Activated CD4-positive, alpha-beta T cell treated with anti-CD3 and anti-CD28 coated beads for 36 hours (primary cell): ENCODE results near the gene RPUSD3. TPM values are rescaled to one million over a fixed set of nuclear protein-coding genes. Genes with fewer than 3 reads are reported as not detected.

Experiments
- ATAC-seq: fragments of 200-7000 bp; cut with Tn5 transposase; one replicate; pipeline ENCODE4 v1.10.0; 2021; ENCODE audit warnings: mild to moderate bottlenecking, moderate library complexity
- CTCF ChIA-PET: fragments of 350-600 bp; sonication (Branson Sonifier 250); formaldehyde crosslinking; loops from one replicate; lab custom pipeline; 2021; ENCODE audit warnings: antibody characterized with exemption; lab: Charles Lee
- POLR2A ChIA-PET: fragments of 350-600 bp; sonication (Branson Sonifier 250); formaldehyde crosslinking; loops from one replicate; lab custom pipeline; 2021; ENCODE audit warnings: antibody characterized with exemption, inconsistent platforms; lab: Charles Lee
- DNase-seq: peaks from one replicate; pipeline ENCODE4 v3.0.0-alpha.2; 2020
- H3K27ac Mint-ChIP-seq: one replicate; pipeline ENCODE4 v1.8.0; 2021; ENCODE audit warnings: mixed read lengths
- H3K27me3 Mint-ChIP-seq: one replicate; pipeline ENCODE4 v1.8.0; 2021; ENCODE audit warnings: mixed read lengths
- H3K36me3 Mint-ChIP-seq: one replicate; pipeline ENCODE4 v1.8.0; 2021; ENCODE audit warnings: low read depth, mixed read lengths
- H3K4me1 Mint-ChIP-seq: one replicate; pipeline ENCODE4 v1.8.0; 2021; ENCODE audit warnings: mixed read lengths
- H3K4me3 Mint-ChIP-seq: one replicate; pipeline ENCODE4 v1.8.0; 2021; ENCODE audit warnings: mild to moderate bottlenecking, moderate library complexity, mixed read lengths
- H3K9me3 Mint-ChIP-seq: one replicate; pipeline ENCODE4 v1.8.0; 2021; ENCODE audit warnings: low read depth, mixed read lengths
- intact Hi-C, 2 experiments: fragments of 100-400 bp; cut with DNase I in 1 of 2; cut with micrococcal nuclease in 1 of 2; formaldehyde crosslinking; loops; one replicate each; pipeline versions ENCODE4 v1.14.2 to v1.15.1; 2022 to 2024; cut with DNase I, micrococcal nuclease
- total RNA-seq, 2 experiments: library from RNA; stranded (reverse); gene quantifications; one replicate each; pipeline ENCODE4 v1.2.3, GENCODE V29; 2021

The RPUSD3 gene
- total RNA-seq, 2 experiments from 2014 or later, result 79.2 to 81.5 TPM

- Mint-ChIP-seq H3K27me3 (no peaks in the 10 kb centered on the region), H3K9me3 (no peaks in the 10 kb centered on the region), H3K4me3 (no peak overlapping the region), H3K4me1 (peaks cover 19% of the 10 kb centered on the region), H3K27ac (no peak overlapping the region), H3K36me3 (peaks cover 76% of the 10 kb centered on the region)
- no peak for ATAC-seq
- no peak for DNase-seq
- ChIA-PET POLR2A (no interaction called here), CTCF (interaction anchor here (0.7 to 1.7 kb wide), 3 partner anchors 13 to 23 kb away, joined by 3 to 6 read pairs (median 4); no protein-coding TSS in a partner anchor)
- intact Hi-C loops, result no loop called here
These were observed 43.3 kb downstream of the RPUSD3 start for GRCh38 chr3:9800529-9800928.

- H3K27ac Mint-ChIP-seq, result peak overlapping the region; percentile 19
- intact Hi-C loops, result no loop called here
- peaks cover 38% of the 10 kb centered on the region for H3K4me1 Mint-ChIP-seq
- CTCF ChIA-PET, result no interaction called here
- H3K4me3 Mint-ChIP-seq, result no peak overlapping the region
- DNase-seq (no peak), ATAC-seq (no peak)
- no peaks in the 10 kb centered on the region for H3K27me3 Mint-ChIP-seq
- H3K9me3 Mint-ChIP-seq, result no peaks in the 10 kb centered on the region
- peaks cover 67% of the 10 kb centered on the region for H3K36me3 Mint-ChIP-seq
- POLR2A ChIA-PET, result no interaction called here
These were observed 46.4 kb downstream of the RPUSD3 start for GRCh38 chr3:9797196-9797945.

GRCh38 chr3:9795207-9795606, 48.6 kb downstream of the RPUSD3 start:
- peaks cover 68% of the 10 kb centered on the region for H3K36me3 Mint-ChIP-seq
- no peak for DNase-seq
- ATAC-seq, result no peak
- H3K27ac Mint-ChIP-seq, result peak overlapping the region; percentile 88
- H3K4me3 Mint-ChIP-seq, result peak overlapping the region; percentile 63
- ChIA-PET POLR2A (interaction anchor here (0.7 to 1.5 kb wide), 3 partner anchors 10 to 35 kb away, joined by 3 to 4 read pairs (median 4); no protein-coding TSS in a partner anchor), CTCF (no interaction called here)
- peaks cover 54% of the 10 kb centered on the region for H3K4me1 Mint-ChIP-seq
- intact Hi-C loops, result no loop called here
- H3K27me3 Mint-ChIP-seq, result no peaks in the 10 kb centered on the region
- no peaks in the 10 kb centered on the region for H3K9me3 Mint-ChIP-seq

GRCh38 chr3:9794400-9794799, 49.4 kb downstream of the RPUSD3 start:
- ATAC-seq, result no peak
- Mint-ChIP-seq H3K36me3 (peaks cover 68% of the 10 kb centered on the region), H3K27ac (peak overlapping the region; percentile 73), H3K4me1 (peaks cover 62% of the 10 kb centered on the region), H3K27me3 (no peaks in the 10 kb centered on the region), H3K4me3 (peak overlapping the region; percentile 99), H3K9me3 (no peaks in the 10 kb centered on the region)
- intact Hi-C loops, result loop anchor here (5.0 kb wide), 3 partner anchors 98 to 1848 kb away; partner anchors contain the start of genes JAGN1 (in 1 of the 2), SETD5 (in 1 of the 2) and VGLL4 (in 1 of the 2)
- CTCF ChIA-PET, result interaction anchor here (2.0 kb wide), 1 partner anchor 67 kb away, joined by 11 read pairs; no protein-coding TSS in a partner anchor
- no peak for DNase-seq
- POLR2A ChIA-PET, result interaction anchor here (1.5 kb wide), 1 partner anchor 17 kb away, joined by 3 read pairs; no protein-coding TSS in a partner anchor

- intact Hi-C loops, result loop anchor here (1.0 to 5.0 kb wide), 11 partner anchors 15 to 1849 kb away; partner anchors contain the start of genes CAMK1 (in 1 of the 2), EMC3 (in 1 of the 2), FANCD2 (in 1 of the 2) and JAGN1 (in 1 of the 2)
- POLR2A ChIA-PET, result interaction anchor here (0.6 to 1.5 kb wide), 11 partner anchors 11 to 431 kb away, joined by 3 to 13 read pairs (median 5); partner anchors contain the start of genes CAMK1, EMC3, OGG1 and THUMPD3
- H3K36me3 Mint-ChIP-seq, result peaks cover 69% of the 10 kb centered on the region
- CTCF ChIA-PET, result interaction anchor here (0.6 to 2.0 kb wide), 12 partner anchors 11 to 440 kb away, joined by 3 to 11 read pairs (median 4); partner anchors contain the start of gene BRPF1
- peak overlapping the region; percentile 99 for H3K4me3 Mint-ChIP-seq
- H3K4me1 Mint-ChIP-seq, result peaks cover 70% of the 10 kb centered on the region
- H3K27ac Mint-ChIP-seq, result peak overlapping the region; percentile 100
- peak; percentile 52 for DNase-seq
- H3K27me3 Mint-ChIP-seq, result no peaks in the 10 kb centered on the region
- peak; percentile 20 for ATAC-seq
- no peaks in the 10 kb centered on the region for H3K9me3 Mint-ChIP-seq
These were observed 50.5 kb downstream of the RPUSD3 start for GRCh38 chr3:9793161-9793781.

- no peaks in the 10 kb centered on the region for H3K27me3 Mint-ChIP-seq
- H3K4me1 Mint-ChIP-seq, result peaks cover 73% of the 10 kb centered on the region
- ChIA-PET POLR2A (interaction anchor here (0.6 to 1.5 kb wide), 11 partner anchors 10 to 430 kb away, joined by 3 to 13 read pairs (median 5); partner anchors contain the start of genes CAMK1, EMC3, OGG1 and THUMPD3), CTCF (interaction anchor here (0.6 to 2.0 kb wide), 11 partner anchors 11 to 439 kb away, joined by 3 to 11 read pairs (median 5); partner anchors contain the start of gene BRPF1)
- peak within 1 kb of the TSS; percentile 99 for H3K4me3 Mint-ChIP-seq
- H3K36me3 Mint-ChIP-seq, result peaks cover 67% of the 10 kb centered on the region
- H3K9me3 Mint-ChIP-seq, result no peaks in the 10 kb centered on the region
- H3K27ac Mint-ChIP-seq, result peak within 1 kb of the TSS; percentile 100
- intact Hi-C loops, result loop anchor here (1.0 to 5.0 kb wide), 21 partner anchors 14 to 1850 kb away; partner anchors contain the start of genes BRPF1 (in 2 of the 2), JAGN1 (in 2 of the 2), MTMR14 (in 2 of the 2) and SETD5 (in 2 of the 2)
- DNase-seq, result peak; percentile 95
- peak; percentile 79 for ATAC-seq
These were observed 51.2 kb downstream of the RPUSD3 start, which contains the start of the genes ARPC4 and TADA3 for GRCh38 chr3:9792405-9793160. ARPC4 (plus strand) TSS chr3:9793082; CDS start chr3:9793122, 40 bp downstream. TADA3 (minus strand) TSS chr3:9792473; CDS start chr3:9791466, 1,007 bp downstream.

GRCh38 chr3:9791790-9792404, 51.9 kb downstream of the RPUSD3 start:
- intact Hi-C loops, result loop anchor here (1.0 to 5.0 kb wide), 15 partner anchors 14 to 1850 kb away; partner anchors contain the start of genes BRPF1 (in 2 of the 2), JAGN1 (in 2 of the 2), SETD5 (in 2 of the 2) and CRELD1 (in 1 of the 2)
- H3K27me3 Mint-ChIP-seq, result no peaks in the 10 kb centered on the region
- DNase-seq (no peak), ATAC-seq (no peak)
- POLR2A ChIA-PET, result interaction anchor here (1.0 to 1.5 kb wide), 7 partner anchors 9 to 395 kb away, joined by 3 to 13 read pairs (median 5); partner anchors contain the start of genes CAMK1 and OGG1
- peaks cover 67% of the 10 kb centered on the region for H3K36me3 Mint-ChIP-seq
- peaks cover 73% of the 10 kb centered on the region for H3K4me1 Mint-ChIP-seq
- peak overlapping the region; percentile 99 for H3K4me3 Mint-ChIP-seq
- H3K27ac Mint-ChIP-seq, result peak overlapping the region; percentile 100
- CTCF ChIA-PET, result interaction anchor here (1.2 to 2.2 kb wide), 6 partner anchors 10 to 65 kb away, joined by 5 to 11 read pairs (median 8); partner anchors contain the start of genes BRPF1 and CAMK1
- no peaks in the 10 kb centered on the region for H3K9me3 Mint-ChIP-seq

- Mint-ChIP-seq H3K4me1 (peaks cover 75% of the 10 kb centered on the region), H3K27me3 (no peaks in the 10 kb centered on the region), H3K4me3 (peak overlapping the region; percentile 99), H3K27ac (peak overlapping the region; percentile 100), H3K9me3 (no peaks in the 10 kb centered on the region), H3K36me3 (peaks cover 71% of the 10 kb centered on the region)
- ChIA-PET POLR2A (interaction anchor here (1.0 kb wide), 2 partner anchors 13 kb away, joined by 3 to 4 read pairs; no protein-coding TSS in a partner anchor), CTCF (interaction anchor here (0.6 to 2.2 kb wide), 6 partner anchors 11 to 64 kb away, joined by 4 to 11 read pairs (median 5); partner anchors contain the start of genes CAMK1 and OGG1)
- intact Hi-C loops, result loop anchor here (5.0 kb wide), 3 partner anchors 101 to 1851 kb away; partner anchors contain the start of genes JAGN1 (in 1 of the 2), SETD5 (in 1 of the 2) and VGLL4 (in 1 of the 2)
- DNase-seq, result no peak
- ATAC-seq, result no peak
These were observed 52.7 kb downstream of the RPUSD3 start for GRCh38 chr3:9791127-9791526.
